ENCODE measurements around the gene AKR1E2. TPM values are rescaled to one million over a fixed set of nuclear protein-coding genes. Genes with fewer than 3 reads are reported as not detected.
A peak's percentile ranks its signal among the peaks of the same experiment; 100 is the strongest.

AKR1E2 gene
- total and polyA plus RNA-seq, 4 donors = 1.5 to 7.5 (median 3.8) TPM

- Histone ChIP-seq H3K36me3 (ENCODE audit: control insufficient read depth in 4 of 4, insufficient read depth in 4 of 4, low read length in 4 of 4) (no peaks in the 10 kb centered on the region), H3K27me3 (ENCODE audit: control insufficient read depth in 3 of 3, insufficient read depth in 3 of 3, low read length in 2 of 3) (no peaks in the 10 kb centered on the region), H3K9me3 (ENCODE audit: control insufficient read depth in 4 of 4, insufficient read depth in 3 of 4, low read length in 3 of 4) (no peaks in the 10 kb centered on the region), H3K4me1 (ENCODE audit: control insufficient read depth in 5 of 5, insufficient read depth in 5 of 5, low read length in 5 of 5) (peaks cover 0 to 3% (median 0%) of the 10 kb centered on the region in 5 donors), H3K9ac (ENCODE audit: insufficient read depth in 1 of 2, low read length in 2 of 2) (no peak overlapping the region), H3K4me3 (no peak overlapping the region), H3K27ac (ENCODE audit: low read depth in 1 of 2, low read length in 1 of 2) (no peak overlapping the region)
- ATAC-seq (ENCODE audit: insufficient read depth, low FRiP score) (no peak), DNase-seq (no peak)
- 56 to 58% methylated on average over 6 of the region's 6 CpGs for WGBS, 2 donors
- no peak for TF ChIP-seq CTCF (IDR thresholded peaks at IDR 0.05; ENCODE audit: control extremely low read depth, extremely low read depth)
Observed at GRCh38 chr10:4807761-4808507, 18.1 kb upstream of the AKR1E2 start.

GRCh38 chr10:4809156-4809555 lies 16.9 kb upstream of the AKR1E2 start:
- Histone ChIP-seq H3K36me3 (ENCODE audit: control insufficient read depth in 4 of 4, insufficient read depth in 4 of 4, low read length in 4 of 4) (no peaks in the 10 kb centered on the region), H3K9me3 (ENCODE audit: control insufficient read depth in 4 of 4, insufficient read depth in 3 of 4, low read length in 3 of 4) (no peaks in the 10 kb centered on the region), H3K27me3 (ENCODE audit: control insufficient read depth in 3 of 3, insufficient read depth in 3 of 3, low read length in 2 of 3) (no peaks in the 10 kb centered on the region), H3K4me3 (no peak overlapping the region), H3K4me1 (ENCODE audit: control insufficient read depth in 5 of 5, insufficient read depth in 5 of 5, low read length in 5 of 5) (peaks cover 0 to 3% (median 0%) of the 10 kb centered on the region in 5 donors), H3K27ac (ENCODE audit: low read depth in 1 of 2, low read length in 1 of 2) (no peak overlapping the region), H3K9ac (ENCODE audit: insufficient read depth in 1 of 2, low read length in 2 of 2) (no peak overlapping the region)
- no peak for TF ChIP-seq CTCF (IDR thresholded peaks at IDR 0.05; ENCODE audit: control extremely low read depth, extremely low read depth)
- 94 to 96% methylated on average over 4 of the region's 4 CpGs for WGBS, 2 donors
- DNase-seq (no peak), ATAC-seq (ENCODE audit: insufficient read depth, low FRiP score) (no peak)

- 68 to 83% methylated on average over 9 of the region's 9 CpGs for WGBS, 2 donors
Observed at GRCh38 chr10:4810092-4810491, 15.9 kb upstream of the AKR1E2 start.

More at GRCh38 chr10:4810092-4810491, 15.9 kb upstream of the AKR1E2 start:
- DNase-seq (peak; percentile 23 to 75 (median 72)), ATAC-seq (ENCODE audit: insufficient read depth, low FRiP score) (no peak)
- H3K36me3 ChIP-seq (ENCODE audit: control insufficient read depth in 4 of 4, insufficient read depth in 4 of 4, low read length in 4 of 4) = no peaks in the 10 kb centered on the region
- no peak for TF ChIP-seq CTCF (IDR thresholded peaks at IDR 0.05; ENCODE audit: control extremely low read depth, extremely low read depth)
- no peak overlapping the region for H3K9ac ChIP-seq (ENCODE audit: insufficient read depth in 1 of 2, low read length in 2 of 2)
- peaks cover 0 to 3% (median 0%) of the 10 kb centered on the region in 5 donors for H3K4me1 ChIP-seq (ENCODE audit: control insufficient read depth in 5 of 5, insufficient read depth in 5 of 5, low read length in 5 of 5)
- no peaks in the 10 kb centered on the region for H3K9me3 ChIP-seq (ENCODE audit: control insufficient read depth in 4 of 4, insufficient read depth in 3 of 4, low read length in 3 of 4)
- no peaks in the 10 kb centered on the region for H3K27me3 ChIP-seq (ENCODE audit: control insufficient read depth in 3 of 3, insufficient read depth in 3 of 3, low read length in 2 of 3)
- H3K4me3 ChIP-seq = no peak overlapping the region
- H3K27ac ChIP-seq (ENCODE audit: low read depth in 1 of 2, low read length in 1 of 2) = no peak overlapping the region

Data from lung (tissue), 12 donors.